Fibroblast of pulmonary artery (primary cell): Measurements from ENCODE around the gene ADRA2A.

Experiments used
- DNase-seq: peaks from one replicate; pipeline ENCODE4 v3.0.0-alpha.2; 2010; ENCODE audit warnings: low read depth
- H3K4me3 ChIP-seq: replicated peaks from 2 replicates; pipeline ENCODE4 v1.5.1; 2011; ENCODE audit warnings: low read depth, mild to moderate bottlenecking, control low read depth, low read length, moderate library complexity
- TF ChIP-seq, protein P1 (sequence below): IDR thresholded peaks from 2 replicates; pipeline ENCODE4 v1.5.1; 2011; ENCODE audit warnings: mild to moderate bottlenecking, control low read depth, low read length, inconsistent platforms; ENCODE audit errors: missing control alignments

ADRA2A gene

DNA sequence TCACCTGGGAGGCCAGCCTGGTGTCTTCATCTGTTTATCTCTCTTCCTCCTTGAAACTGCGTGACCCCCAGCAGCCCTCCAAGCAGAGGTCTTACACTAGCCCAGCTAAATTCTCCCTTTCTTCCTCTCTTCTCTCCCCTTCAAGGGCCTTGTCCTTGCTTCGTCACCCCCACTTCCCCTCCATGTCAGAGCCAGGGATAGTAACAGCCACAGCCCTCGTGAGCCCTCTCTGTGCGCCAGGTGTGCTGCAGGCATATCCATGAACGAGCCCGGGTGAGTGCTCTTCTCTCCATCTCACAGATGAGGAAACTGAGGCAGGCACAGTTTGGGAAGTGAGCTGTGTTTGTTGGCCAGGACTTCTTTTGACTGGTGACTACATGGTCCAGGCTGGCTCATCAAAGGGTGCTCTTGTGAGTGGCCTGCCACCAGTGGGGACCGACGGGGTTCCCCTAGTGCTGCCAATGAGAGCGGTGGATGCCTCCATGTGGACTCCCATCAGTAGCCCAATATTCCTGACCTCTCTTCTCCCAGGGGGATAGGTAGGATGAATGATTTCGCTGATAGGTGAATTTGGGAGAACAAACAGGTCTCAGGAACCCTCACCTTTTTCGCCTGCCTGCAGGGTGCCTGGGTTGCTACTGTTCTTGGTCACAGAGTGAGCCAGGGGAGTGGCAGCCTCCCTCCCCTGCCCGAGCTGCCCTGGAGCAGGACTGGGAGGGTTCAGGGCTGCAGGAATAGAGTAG is 38.1 kb downstream of the ADRA2A start:
- no peak overlapping the region for H3K4me3 ChIP-seq
- no peak for DNase-seq
- TF ChIP-seq, protein P1, sequence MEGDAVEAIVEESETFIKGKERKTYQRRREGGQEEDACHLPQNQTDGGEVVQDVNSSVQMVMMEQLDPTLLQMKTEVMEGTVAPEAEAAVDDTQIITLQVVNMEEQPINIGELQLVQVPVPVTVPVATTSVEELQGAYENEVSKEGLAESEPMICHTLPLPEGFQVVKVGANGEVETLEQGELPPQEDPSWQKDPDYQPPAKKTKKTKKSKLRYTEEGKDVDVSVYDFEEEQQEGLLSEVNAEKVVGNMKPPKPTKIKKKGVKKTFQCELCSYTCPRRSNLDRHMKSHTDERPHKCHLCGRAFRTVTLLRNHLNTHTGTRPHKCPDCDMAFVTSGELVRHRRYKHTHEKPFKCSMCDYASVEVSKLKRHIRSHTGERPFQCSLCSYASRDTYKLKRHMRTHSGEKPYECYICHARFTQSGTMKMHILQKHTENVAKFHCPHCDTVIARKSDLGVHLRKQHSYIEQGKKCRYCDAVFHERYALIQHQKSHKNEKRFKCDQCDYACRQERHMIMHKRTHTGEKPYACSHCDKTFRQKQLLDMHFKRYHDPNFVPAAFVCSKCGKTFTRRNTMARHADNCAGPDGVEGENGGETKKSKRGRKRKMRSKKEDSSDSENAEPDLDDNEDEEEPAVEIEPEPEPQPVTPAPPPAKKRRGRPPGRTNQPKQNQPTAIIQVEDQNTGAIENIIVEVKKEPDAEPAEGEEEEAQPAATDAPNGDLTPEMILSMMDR: no peak

- H3K4me3 ChIP-seq: no peak overlapping the region
- TF ChIP-seq, protein P1: no peak
- DNase-seq: no peak
Measured at GRCh38 chr10:111116211-111116610, 39.4 kb downstream of the ADRA2A start.

GRCh38 chr10:111116762-111117445 is 40.1 kb downstream of the ADRA2A start:
- H3K4me3 ChIP-seq: no peak overlapping the region
- no peak for DNase-seq
- TF ChIP-seq, protein P1: no peak

GRCh38 chr10:111117528-111118277 is 40.9 kb downstream of the ADRA2A start:
- no peak for DNase-seq
- TF ChIP-seq, protein P1: no peak
- H3K4me3 ChIP-seq: no peak overlapping the region

GRCh38 chr10:111118758-111119157 is 41.9 kb downstream of the ADRA2A start:
- TF ChIP-seq, protein P1: no peak
- H3K4me3 ChIP-seq: no peak overlapping the region
- no peak for DNase-seq

GRCh38 chr10:111119637-111120036 is 42.8 kb downstream of the ADRA2A start:
- no peak for DNase-seq
- TF ChIP-seq, protein P1: no peak
- no peak overlapping the region for H3K4me3 ChIP-seq
